ENCODE data around the gene CCL2.
A peak's percentile ranks its signal among the peaks of the same experiment; 100 is the strongest.

Gene CCL2

DNA sequence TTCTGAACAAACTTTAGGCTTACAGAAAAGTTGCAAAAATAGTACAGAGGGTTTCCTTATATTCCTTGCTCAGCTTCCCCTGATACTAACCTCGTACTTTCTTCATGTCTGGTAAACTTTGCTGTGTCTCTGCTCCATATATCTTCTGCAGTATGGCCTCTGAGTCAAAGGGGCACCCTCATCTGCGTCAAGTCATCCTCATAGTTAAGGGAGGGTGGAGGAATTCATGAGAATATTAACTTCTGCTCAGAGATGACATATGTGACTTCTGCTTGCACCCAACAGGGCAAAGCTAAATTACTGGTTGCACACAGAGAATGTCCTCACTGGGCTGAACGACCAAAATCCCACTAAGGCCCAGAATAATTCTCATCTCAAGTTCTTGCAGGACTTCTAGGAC is 10.6 kb downstream of the CCL2 start:
- no peak for DNase-seq

DNA sequence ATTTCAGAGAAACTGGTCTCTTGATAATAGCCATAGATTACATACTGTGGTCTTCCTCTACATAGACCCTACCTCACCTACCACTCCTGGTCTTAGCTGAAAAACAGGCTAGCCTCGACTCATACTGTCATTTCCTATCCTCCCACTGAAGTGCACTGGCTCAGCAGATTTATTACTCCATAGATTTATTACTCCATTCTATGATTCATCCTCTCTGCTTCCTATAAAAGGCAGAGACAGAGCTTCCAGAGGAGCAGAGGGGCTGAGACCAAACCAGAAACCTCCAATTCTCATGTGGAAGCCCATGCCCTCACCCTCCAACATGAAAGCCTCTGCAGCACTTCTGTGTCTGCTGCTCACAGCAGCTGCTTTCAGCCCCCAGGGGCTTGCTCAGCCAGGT is 14.9 kb downstream of the CCL2 start, which contains the start of gene CCL7:
Gene CCL7 (plus strand): TSS at position 253 of the 400 bp plus-strand sequence. CDS start 70 bp downstream, at position 323.
- peak; percentile 68 for DNase-seq

DNA sequence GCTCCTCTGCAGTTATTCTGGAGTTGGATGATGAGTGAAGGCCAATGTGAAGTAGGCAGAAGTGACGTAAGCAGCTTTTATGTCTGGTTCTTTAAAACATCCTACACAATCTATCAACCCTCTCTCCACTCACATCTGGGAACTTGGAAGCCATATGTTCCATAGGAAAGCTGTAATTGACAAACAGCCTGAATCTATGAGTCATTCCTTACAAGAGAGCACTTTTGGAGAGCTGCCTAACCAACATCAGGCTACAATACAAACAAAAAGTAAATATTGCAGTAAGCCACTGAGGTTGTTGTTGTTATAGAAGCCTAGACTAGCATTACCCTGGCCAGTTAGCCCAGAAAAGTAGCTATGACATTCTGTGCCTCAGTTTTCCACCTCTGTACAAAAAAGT is 20.8 kb downstream of the CCL2 start:
- peak; percentile 96 for DNase-seq

- DNase-seq = no peak
These were observed 21.7 kb downstream of the CCL2 start for GRCh38 chr17:34276826-34277225.

- peak; percentile 33 for DNase-seq
These were observed 28.5 kb downstream of the CCL2 start for GRCh38 chr17:34283571-34283970.

GRCh38 chr17:34285286-34285792 is 30.3 kb downstream of the CCL2 start, which contains the start of gene CCL11:
Gene CCL11 (plus strand): TSS chr17:34285742. CDS start chr17:34285809, 67 bp downstream.
- DNase-seq = peak; percentile 38

GRCh38 chr17:34287875-34288274 is 32.8 kb downstream of the CCL2 start:
- no peak for DNase-seq

DNA sequence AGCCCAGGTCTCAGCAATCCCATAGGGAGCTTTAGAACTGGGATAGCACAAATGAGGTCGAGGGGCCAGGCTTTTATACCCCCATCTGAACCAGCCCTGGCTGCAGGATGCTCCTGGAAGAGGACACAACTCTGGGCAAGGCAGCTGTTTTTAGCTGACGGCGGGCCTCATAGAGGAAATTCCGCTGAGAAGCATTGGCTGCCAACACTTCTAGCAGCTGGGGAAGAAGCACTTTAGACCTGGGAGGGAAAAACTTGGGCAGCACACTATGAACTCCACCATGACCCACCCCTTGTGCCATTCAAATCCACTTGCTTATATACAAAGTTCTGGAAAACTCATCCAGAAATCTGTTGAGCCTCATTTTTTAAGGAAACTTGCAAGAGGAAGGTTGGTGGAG is 35.5 kb downstream of the CCL2 start:
- DNase-seq = no peak

GRCh38 chr17:34291721-34292348 is 36.8 kb downstream of the CCL2 start:
- no peak for DNase-seq

DNA sequence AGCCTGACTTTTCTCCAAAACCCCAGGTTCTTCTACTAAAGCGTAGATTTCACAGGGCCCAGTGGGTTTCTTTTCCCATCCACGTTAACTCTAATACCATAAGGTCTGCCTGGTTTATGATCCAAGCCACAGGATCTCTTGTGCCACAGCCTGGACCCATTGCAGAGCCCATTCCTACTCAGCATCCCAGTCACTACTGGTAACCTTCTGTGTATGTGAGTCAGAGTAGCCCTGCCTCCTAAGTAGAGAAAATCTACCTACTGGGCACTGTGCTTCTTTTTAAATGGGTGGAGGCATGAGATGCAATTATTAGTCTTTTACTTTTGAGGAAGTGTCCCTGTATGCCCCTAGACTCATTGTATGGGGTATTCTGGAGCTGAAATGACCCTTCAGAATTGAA is 43.9 kb downstream of the CCL2 start:
- DNase-seq = no peak

GRCh38 chr17:34299956-34300577 is 45.0 kb downstream of the CCL2 start:
- peak; percentile 80 for DNase-seq

DNA sequence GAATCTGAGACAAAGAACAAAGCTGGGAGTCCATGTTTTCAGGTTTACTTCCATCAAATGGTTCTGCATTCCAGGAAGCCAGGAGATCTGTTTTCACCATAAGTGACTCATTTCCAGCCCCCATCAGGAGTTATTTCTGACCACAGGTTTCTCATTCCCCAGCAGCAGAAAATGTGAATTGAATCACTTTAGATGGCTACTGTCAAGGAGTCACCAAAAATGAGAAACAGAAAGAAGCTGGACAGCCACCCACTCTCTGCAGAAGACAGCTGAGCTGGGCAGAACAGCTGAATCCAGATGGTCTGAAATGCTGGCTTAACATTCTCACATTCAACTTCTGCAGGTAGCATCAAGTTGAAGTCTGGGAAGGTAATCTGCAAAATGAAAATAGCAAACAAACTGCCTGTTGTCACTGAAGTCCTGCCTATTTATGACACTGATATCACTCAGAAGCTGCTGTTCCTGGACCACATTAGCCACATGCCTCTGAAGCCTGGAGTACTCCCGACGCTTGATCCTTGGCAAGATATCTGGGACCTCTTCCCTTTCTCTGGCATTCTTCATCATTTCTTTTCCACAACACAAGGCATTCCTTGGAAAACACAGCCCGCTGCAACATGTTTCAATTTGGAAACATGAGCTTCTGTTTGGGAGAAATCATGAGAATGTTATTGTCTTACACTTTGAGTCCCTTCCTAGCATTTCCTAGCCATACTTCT is 45.7 kb downstream of the CCL2 start:
- peak; percentile 86 for DNase-seq

- peak; percentile 58 for DNase-seq
These were observed 46.9 kb downstream of the CCL2 start for GRCh38 chr17:34301986-34302385.

DNA sequence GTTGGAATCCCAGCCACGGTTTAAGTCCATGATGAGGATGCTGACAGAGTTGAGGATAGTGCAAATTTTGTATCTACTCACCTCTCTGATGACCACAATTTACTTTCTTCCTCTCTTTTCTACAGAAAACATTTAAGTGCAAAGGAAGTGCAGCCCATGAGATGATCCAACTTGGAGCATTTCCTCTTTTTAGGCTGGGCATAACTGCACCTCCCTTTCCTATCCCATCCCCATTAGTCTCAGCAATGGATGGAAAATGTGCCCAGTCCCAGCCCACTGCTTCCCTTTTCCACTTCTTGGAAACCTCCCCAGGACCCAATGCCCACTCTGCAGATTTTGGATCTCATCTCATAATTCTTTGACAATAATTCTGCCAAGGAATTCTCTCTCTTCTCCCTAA is 47.6 kb downstream of the CCL2 start:
- DNase-seq = no peak

DNA sequence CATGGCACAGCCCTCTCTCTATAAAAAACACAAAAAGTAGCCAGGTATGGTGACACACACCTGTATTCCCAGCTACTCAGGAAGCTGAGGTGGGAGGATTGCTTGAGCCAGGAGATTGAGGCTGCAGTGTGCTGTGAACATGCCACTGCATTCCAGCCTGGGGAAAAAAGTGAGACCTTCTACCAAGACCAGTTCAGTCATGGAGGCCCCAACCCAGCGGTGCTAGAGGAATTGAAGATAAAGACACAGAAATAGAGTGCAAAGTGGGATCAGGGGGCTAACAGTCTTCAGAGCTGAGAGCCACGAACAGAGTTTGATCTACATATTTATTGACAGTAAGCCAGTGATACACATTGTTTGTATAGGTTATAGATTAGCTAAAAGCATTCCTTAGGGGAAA is 48.5 kb downstream of the CCL2 start:
- no peak for DNase-seq

- DNase-seq = no peak
These were observed 50.0 kb downstream of the CCL2 start for GRCh38 chr17:34305061-34305460.

GRCh38 chr17:34305606-34306005 is 50.5 kb downstream of the CCL2 start:
- no peak for DNase-seq

- peak; percentile 74 for DNase-seq
These were observed 51.4 kb downstream of the CCL2 start for GRCh38 chr17:34306466-34306865.

All from fibroblast of skin of abdomen (primary cell).